ENCODE results near the gene MTHFS.

DNA sequence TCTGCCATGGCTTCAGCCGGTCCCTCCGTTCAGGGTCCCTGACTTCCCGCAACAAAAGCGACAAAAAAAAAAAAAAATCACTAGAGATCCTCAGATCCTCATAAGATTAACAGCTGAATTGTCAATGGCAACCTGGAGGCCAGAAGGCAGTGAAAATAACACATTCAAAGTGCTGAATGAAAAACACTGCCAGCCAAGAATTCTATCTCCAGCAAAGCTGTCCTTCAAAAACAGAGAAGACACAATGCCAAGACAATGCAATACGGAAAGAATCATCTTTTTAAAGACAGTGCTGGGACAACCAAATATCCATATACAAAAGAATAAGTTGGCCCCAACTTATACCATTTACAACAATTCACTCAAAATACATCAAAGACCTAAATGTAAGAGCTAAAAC is 21.6 kb downstream of the MTHFS start:
- TF ChIP-seq EZH2 (IDR thresholded peaks at IDR 0.05; ENCODE audit: insufficient read depth, poor library complexity, severe bottlenecking) (no peak), EZH2phosphoT487 (IDR thresholded peaks at IDR 0.05; ENCODE audit: insufficient read depth, low read depth) (no peak)
